H1 (cell line): ENCODE results near the gene PARK7. TPM values are rescaled to one million over a fixed set of nuclear protein-coding genes. Genes with fewer than 3 reads are reported as not detected.
A peak's percentile ranks its signal among the peaks of the same experiment; 100 is the strongest.

Source experiments
- CTCF ChIA-PET: fragments of 300-600 bp; sonication (Branson Sonifier 250); formaldehyde crosslinking; loops from one replicate; lab custom pipeline; 2021; ENCODE audit not compliant: partially characterized antibody; lab: Charles Lee
- POLR2A ChIA-PET: fragments of 300-600 bp; sonication (Branson Sonifier 250); formaldehyde crosslinking; loops from one replicate; lab custom pipeline; 2021; ENCODE audit warnings: inconsistent platforms; ENCODE audit not compliant: partially characterized antibody; lab: Charles Lee
- DNase-seq, 2 experiments: peaks; one replicate each; pipeline versions ENCODE4 v3.0.0 to v3.0.0-alpha.2; 2010 to 2022; ENCODE audit warnings: low spot score in 2 of 2, low read depth in 1 of 2, mixed read lengths in 1 of 2
- FAIRE-seq: peaks from 2 replicates; lab custom pipeline; 2011; peaks lifted over from hg19 to GRCh38; lab: Jason Lieb, UNC
- H2AFZ ChIP-seq: 2 replicates; pipeline ENCODE4 v1.8.1; 2012; ENCODE audit warnings: low read length, inconsistent platforms
- H2AK5ac ChIP-seq: 2 replicates; pipeline ENCODE4 v1.6.1; 2013; ENCODE audit warnings: low read depth, low read length
- H2BK120ac ChIP-seq: replicated peaks from 2 replicates; pipeline ENCODE3; 2013; ENCODE audit warnings: low read depth, low read length, inconsistent platforms
- H2BK12ac ChIP-seq: 2 replicates; pipeline ENCODE4 v1.6.1; 2013; ENCODE audit warnings: low read depth, low read length
- H2BK15ac ChIP-seq: 2 replicates; pipeline ENCODE4 v1.6.1; 2013; ENCODE audit warnings: low read length
- H2BK20ac ChIP-seq: 2 replicates; pipeline ENCODE4 v1.6.1; 2013; ENCODE audit warnings: low read length
- H2BK5ac ChIP-seq: 2 replicates; pipeline ENCODE4 v1.6.1; 2013; ENCODE audit warnings: low read depth, low read length
- H3K14ac ChIP-seq: 2 replicates; pipeline ENCODE4 v1.6.1; 2013; ENCODE audit warnings: inconsistent platforms; ENCODE audit not compliant: insufficient read length
- H3K18ac ChIP-seq: 2 replicates; pipeline ENCODE4 v1.6.1; 2013; ENCODE audit warnings: low read length; ENCODE audit errors: extremely low read depth
- H3K23ac ChIP-seq: 2 replicates; pipeline ENCODE4 v1.6.1; 2013; ENCODE audit warnings: inconsistent platforms; ENCODE audit not compliant: insufficient read length
- H3K23me2 ChIP-seq: 2 replicates; pipeline ENCODE4 v1.6.1; 2013; ENCODE audit warnings: low read depth, low read length
- H3K27ac ChIP-seq: 2 replicates; pipeline ENCODE4 v1.6.1; 2011; ENCODE audit warnings: low read depth, low read length, inconsistent platforms
- H3K27me3 ChIP-seq, 4 experiments: replicated peaks in 1 of 4; 1 replicate in 1 of 4; 2 replicates in 3 of 4; pipeline versions ENCODE4 v1.6.1 to v1.8.1; 2011 to 2013; ENCODE audit warnings: low read length in 3 of 4, mild to moderate bottlenecking in 3 of 4, inconsistent platforms in 2 of 4, mixed read lengths in 2 of 4, moderate library complexity in 1 of 4; ENCODE audit not compliant: control insufficient read depth in 3 of 4, insufficient read depth in 3 of 4; ENCODE audit errors: extremely low read depth in 1 of 4
- H3K36me3 ChIP-seq, 4 experiments: 2 replicates each; pipeline versions ENCODE4 v1.6.1 to v1.8.1; 2011 to 2013; ENCODE audit warnings: mild to moderate bottlenecking in 4 of 4, low read length in 3 of 4, moderate library complexity in 2 of 4, control low read depth in 1 of 4, inconsistent platforms in 1 of 4; ENCODE audit not compliant: insufficient read depth in 4 of 4, control insufficient read depth in 2 of 4
- H3K4ac ChIP-seq: replicated peaks from 2 replicates; pipeline ENCODE3; 2013; ENCODE audit warnings: low read length, low read depth, mixed read lengths, inconsistent platforms; ENCODE audit not compliant: insufficient read length
- H3K4me1 ChIP-seq, 4 experiments: replicated peaks in 1 of 4; 1 replicate in 1 of 4; 2 replicates in 3 of 4; pipeline versions ENCODE4 v1.6.1 to v1.8.1; 2011 to 2013; ENCODE audit warnings: low read length in 3 of 4, inconsistent platforms in 2 of 4, mixed read lengths in 1 of 4; ENCODE audit not compliant: insufficient read depth in 4 of 4, control insufficient read depth in 3 of 4
- H3K4me2 ChIP-seq, 2 experiments: 2 replicates each; pipeline versions ENCODE4 v1.6.1 to v1.8.1; 2011 to 2013; ENCODE audit warnings: low read depth in 2 of 2, low read length in 2 of 2, control low read depth in 1 of 2, inconsistent platforms in 1 of 2, mild to moderate bottlenecking in 1 of 2; ENCODE audit not compliant: insufficient read depth in 1 of 2
- H3K4me3 ChIP-seq, 4 experiments: fragments of 200-600, 300-600 bp in 1 of 4; sonication (generic), shearing (Covaris generic), sonication (Bioruptor Twin) in 1 of 4; 2 replicates each; pipeline versions ENCODE4 v1.5.1 to v1.8.1; 2011 to 2016; ENCODE audit warnings: low read length in 4 of 4, low read depth in 3 of 4, control low read depth in 2 of 4, inconsistent platforms in 2 of 4, mild to moderate bottlenecking in 2 of 4, mixed read lengths in 1 of 4, moderate library complexity in 1 of 4; ENCODE audit not compliant: insufficient read depth in 2 of 4; ENCODE audit errors: extremely low read depth in 1 of 4
- H3K56ac ChIP-seq: replicated peaks from 2 replicates; pipeline ENCODE3; 2013; ENCODE audit warnings: low read depth, mild to moderate bottlenecking, mixed read lengths, low read length, inconsistent platforms; ENCODE audit not compliant: insufficient read length
- H3K79me1 ChIP-seq: 2 replicates; pipeline ENCODE4 v1.6.1; 2013; ENCODE audit warnings: low read depth, low read length, control low read depth
- H3K79me2 ChIP-seq, 2 experiments: 2 replicates each; pipeline versions ENCODE4 v1.6.1 to v1.8.1; 2012 to 2013; ENCODE audit warnings: low read length in 2 of 2, mild to moderate bottlenecking in 2 of 2, inconsistent platforms in 1 of 2; ENCODE audit not compliant: insufficient read depth in 2 of 2, control insufficient read depth in 1 of 2
- H3K9ac ChIP-seq, 4 experiments: replicated peaks in 1 of 4; 1 replicate in 1 of 4; 2 replicates in 3 of 4; pipeline versions ENCODE4 v1.6.1 to v1.8.1; 2011 to 2013; ENCODE audit warnings: low read depth in 3 of 4, low read length in 3 of 4, control low read depth in 2 of 4, mild to moderate bottlenecking in 2 of 4, moderate library complexity in 2 of 4, inconsistent platforms in 1 of 4; ENCODE audit errors: extremely low read depth in 1 of 4
- H3K9me3 ChIP-seq, 2 experiments: 2 replicates each; pipeline versions ENCODE4 v1.6.1 to v1.8.1; 2012 to 2013; ENCODE audit warnings: mild to moderate bottlenecking in 2 of 2, moderate library complexity in 2 of 2, control low read depth in 1 of 2, inconsistent platforms in 1 of 2, low read depth in 1 of 2, low read length in 1 of 2, mixed read lengths in 1 of 2; ENCODE audit not compliant: insufficient read depth in 2 of 2
- H4K20me1 ChIP-seq, 2 experiments: replicated peaks in 1 of 2; 2 replicates each; pipeline versions ENCODE3 to v1.8.1; 2011 to 2013; ENCODE audit warnings: inconsistent platforms in 2 of 2, low read length in 2 of 2, mild to moderate bottlenecking in 1 of 2; ENCODE audit not compliant: insufficient read depth in 2 of 2, control insufficient read depth in 1 of 2
- H4K5ac ChIP-seq: 2 replicates; pipeline ENCODE4 v1.6.1; 2013; ENCODE audit warnings: low read length, low read depth, mixed read lengths, inconsistent platforms; ENCODE audit not compliant: insufficient read length
- H4K8ac ChIP-seq: 2 replicates; pipeline ENCODE4 v1.8.0; 2013; ENCODE audit warnings: mild to moderate bottlenecking, moderate library complexity, low read length, inconsistent platforms; ENCODE audit not compliant: insufficient read depth; ENCODE audit errors: extremely low read depth
- H4K91ac ChIP-seq: replicated peaks from 2 replicates; pipeline ENCODE3; 2013; ENCODE audit warnings: low read length, mixed read lengths, inconsistent platforms; ENCODE audit not compliant: insufficient read length
- EP300 ChIP-seq, 2 experiments: IDR thresholded peaks; 1 replicate in 1 of 2; 2 replicates in 1 of 2; pipeline ENCODE4 v1.6.1; 2011 to 2012; ENCODE audit warnings: low read depth in 2 of 2, low read length in 2 of 2, mild to moderate bottlenecking in 2 of 2, borderline replicate concordance in 1 of 2, inconsistent platforms in 1 of 2, moderate library complexity in 1 of 2
- POLR2A ChIP-seq, 2 experiments: IDR thresholded peaks; 1 replicate in 1 of 2; 2 replicates in 1 of 2; pipeline ENCODE4 v1.6.1; 2011; ENCODE audit warnings: low read depth in 2 of 2, low read length in 2 of 2, mild to moderate bottlenecking in 2 of 2; ENCODE audit errors: control extremely low read depth in 1 of 2
- SAP30 ChIP-seq: fragments of 300-600 bp; sonication (generic); IDR thresholded peaks from 2 replicates; pipeline ENCODE4 v1.7.1; 2012; ENCODE audit warnings: low read length, moderate library complexity, mild to moderate bottlenecking, inconsistent platforms; ENCODE audit not compliant: insufficient read depth, insufficient replicate concordance
- WGBS, 2 experiments: shearing (Covaris generic) in 1 of 2; methylation state at CpG; one replicate each; pipeline versions ENCODE4 v1.1.6 to v1.1.7; 2013 to 2015; ENCODE audit warnings: low lambda C conversion rate in 2 of 2, mixed read lengths in 2 of 2, inconsistent platforms in 1 of 2, low coverage in 1 of 2, missing lambda C conversion rate in 1 of 2; ENCODE audit not compliant: insufficient replicate concordance in 2 of 2, insufficient coverage in 1 of 2, insufficient read length in 1 of 2; ENCODE audit errors: extremely low coverage in 1 of 2, missing lambda C conversion rate in 1 of 2; 5-methylcytosine and 5-hydroxymethylcytosine counted together
- polyA plus RNA-seq, 7 experiments: library from polyadenylated mRNA; depleted of rRNA in 3 of 7; stranded (reverse) in 5 of 7; unstranded in 2 of 7; fragments of >200 nt in 5 of 7; fragments of 200-250 nt in 2 of 7; gene quantifications; 1 replicate in 5 of 7; 2 replicates in 1 of 7; 4 replicates in 1 of 7; pipeline versions ENCODE4 v1.2.1 to v1.2.3, GENCODE V29; 2011 to 2013; ENCODE audit warnings: missing spikeins in 2 of 7, mixed read lengths in 2 of 7
- total RNA-seq: library from RNA; stranded (reverse); fragmentation: NEBNext Ultra II Directional; extraction: Animal tissue kit (Norgen Biotek cat#: 25700); gene quantifications from 2 replicates; pipeline ENCODE4 v1.2.1, GENCODE V29; 2021

PARK7 gene
- total and polyA plus RNA-seq, 2 of the 8 experiments (the other 6 are each of a cell fraction or from before 2014, with no cell fraction given) = 206 to 383 TPM

DNA sequence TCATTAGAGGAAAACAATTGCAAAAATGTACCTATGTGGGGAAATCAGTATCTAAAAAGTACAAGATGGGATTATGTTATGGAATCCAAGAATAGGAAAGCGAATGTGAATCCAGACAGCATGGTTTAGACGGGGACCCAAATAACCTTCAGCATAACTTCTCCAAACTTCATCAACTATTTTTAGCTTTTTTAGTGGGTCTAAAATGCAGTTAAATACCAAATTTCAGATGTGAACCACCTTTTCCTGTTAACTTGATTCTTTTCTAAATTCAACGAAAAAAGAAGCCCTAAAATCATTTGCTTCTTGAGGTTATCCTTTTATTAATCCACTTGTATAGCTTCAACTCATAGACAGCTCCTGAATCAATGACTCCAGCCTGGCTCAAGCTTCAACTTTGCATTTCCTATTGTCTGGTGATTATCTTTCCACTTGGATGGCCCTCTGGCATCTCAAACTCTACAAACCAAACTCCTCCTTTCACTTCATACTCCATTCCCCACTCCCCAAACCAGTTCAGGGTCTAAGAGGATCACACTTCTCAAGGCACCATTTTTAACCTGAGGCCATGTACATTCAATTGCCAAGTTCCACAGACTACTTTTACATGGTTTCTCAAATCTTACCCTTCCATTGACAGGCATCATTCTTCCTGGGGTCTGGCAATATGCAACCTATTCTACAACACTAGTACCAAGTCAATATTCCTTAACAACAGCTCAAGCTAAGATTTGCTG is 57.1 kb downstream of the PARK7 start:
- no peaks in the 10 kb centered on the region for H3K9me3 ChIP-seq
- H3K4ac ChIP-seq = no peak overlapping the region
- no peak overlapping the region for H4K8ac ChIP-seq
- H3K4me1 ChIP-seq = peaks cover 4 to 19% (median 15%) of the 10 kb centered on the region in 4 experiments; a peak in 6 of 7 replicates
- no peaks in the 10 kb centered on the region for H3K27me3 ChIP-seq
- TF ChIP-seq POLR2A (IDR thresholded peaks at IDR 0.05; ENCODE audit: control extremely low read depth in 1 of 2, low read depth in 2 of 2, low read length in 2 of 2) (0 out of 3 replicates have a peak, but pooled peaks of 1 of the 2 experiments have one; percentile 14), EP300 (IDR thresholded peaks at IDR 0.05; ENCODE audit: borderline replicate concordance in 1 of 2, low read depth in 2 of 2, low read length in 2 of 2) (no peak), SAP30 (no peak)
- TF ChIP-seq, all 59 proteins: peak for 1
- H3K23me2 ChIP-seq = no peaks in the 10 kb centered on the region
- DNase-seq (no peak), FAIRE-seq (no peak)
- peaks cover 4 to 10% (median 10%) of the 10 kb centered on the region in 4 experiments; a peak in 7 of 8 replicates for H3K36me3 ChIP-seq
- no peak overlapping the region for H3K23ac ChIP-seq
- peaks cover 8 to 98% of the 10 kb centered on the region in 2 experiments for H3K79me2 ChIP-seq
- no peak overlapping the region for H4K5ac ChIP-seq
- no peak overlapping the region for H2BK120ac ChIP-seq
- H2AK5ac ChIP-seq = no peak overlapping the region
- no peak overlapping the region for H3K4me3 ChIP-seq
- peak overlapping the region; percentile 32 to 40 for H3K4me2 ChIP-seq
- H2BK5ac ChIP-seq = no peak overlapping the region
- H3K14ac ChIP-seq = no peak overlapping the region
- ChIA-PET POLR2A (interaction anchor here (0.9 to 3.6 kb wide), 7 partner anchors 8 to 297 kb away, joined by 3 to 11 read pairs (median 4); partner anchors contain the start of gene ERRFI1), CTCF (interaction anchor here (0.6 to 12.6 kb wide), 13 partner anchors 13 to 1116 kb away, joined by 3 to 211 read pairs (median 4); partner anchors contain the start of gene SLC45A1)
- no peak overlapping the region for H3K18ac ChIP-seq
- H3K9ac ChIP-seq = no peak overlapping the region
- H3K56ac ChIP-seq = no peak overlapping the region
- no peak overlapping the region for H3K27ac ChIP-seq
- H4K20me1 ChIP-seq = peaks cover 6 to 7% of the 10 kb centered on the region in 2 experiments
- no peaks in the 10 kb centered on the region for H3K79me1 ChIP-seq
- H2AFZ ChIP-seq = no peak overlapping the region
- no peak overlapping the region for H4K91ac ChIP-seq
- no peak overlapping the region for H2BK20ac ChIP-seq
- H2BK12ac ChIP-seq = no peak overlapping the region
- H2BK15ac ChIP-seq = no peak overlapping the region
- 82% methylated on average over 3 of the region's 3 CpGs; no CpG with 5 or more reads in 1 of the 2 experiments for WGBS, 2 experiments
